GM10248 (cell line): ENCODE measurements around the gene DUOXA1.

Experiments
- CTCF ChIA-PET: fragments of 300-600 bp; sonication (Branson Sonifier 250); formaldehyde crosslinking; extraction: SDS; loops from one replicate; lab custom pipeline; 2021; ENCODE audit warnings: antibody characterized with exemption; lab: Yijun Ruan, JAX
- POLR2A ChIA-PET: fragments of 350-650 bp; sonication (Branson Sonifier 250); formaldehyde crosslinking; extraction: SDS; loops from one replicate; lab custom pipeline; 2020; ENCODE audit warnings: antibody characterized with exemption; lab: Yijun Ruan, JAX
- DNase-seq: peaks from one replicate; pipeline ENCODE4 v3.0.0; 2012; ENCODE audit errors: extremely low spot score
- TF ChIP-seq, protein P1 (sequence below): IDR thresholded peaks from 2 replicates; pipeline ENCODE4 v1.5.1; 2012; ENCODE audit warnings: mild to moderate bottlenecking, low read depth; ENCODE audit errors: extremely low read depth, missing control alignments, control extremely low read depth

DUOXA1 gene

DNA sequence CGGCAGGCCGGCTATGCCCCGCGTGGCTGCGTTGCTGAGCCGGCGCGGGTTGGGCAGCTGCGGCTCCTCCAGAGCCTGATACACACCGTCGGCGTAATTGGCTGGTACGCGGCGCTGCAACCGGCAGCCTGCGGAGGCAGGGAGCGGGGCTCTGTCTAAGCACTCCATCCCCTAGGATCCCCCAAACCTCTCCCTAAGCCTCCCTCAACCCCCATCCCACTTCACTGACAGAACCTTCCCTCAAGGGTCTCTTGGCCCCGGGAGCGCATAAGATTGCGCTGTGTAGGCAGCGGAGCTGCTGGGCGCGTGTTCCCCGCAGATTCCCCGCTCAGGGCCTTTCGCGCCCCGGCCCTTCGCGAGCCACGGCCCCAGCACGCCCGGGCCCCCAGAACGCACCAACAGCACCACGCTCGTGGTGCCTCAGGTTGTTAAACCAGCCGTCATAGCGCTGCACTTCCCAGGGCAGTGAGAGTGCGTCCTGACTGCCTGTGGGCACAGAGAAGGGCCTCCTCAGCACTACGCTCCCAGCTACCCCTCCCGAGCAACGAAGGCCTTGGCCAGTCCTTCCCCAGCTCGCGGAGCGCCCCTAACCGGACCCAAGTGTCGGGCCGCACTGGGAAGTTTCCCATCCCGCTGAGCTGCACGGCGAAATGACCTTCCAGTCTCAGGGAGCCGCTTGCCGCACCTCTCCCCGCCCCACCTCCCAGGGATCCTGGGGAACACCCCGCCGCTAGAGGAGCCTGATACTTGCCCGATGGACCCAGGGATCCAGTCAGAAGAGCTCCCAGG is 16.9 kb downstream of the DUOXA1 start:
- DNase-seq = no peak
- POLR2A ChIA-PET = no interaction called here
- TF ChIP-seq, protein P1, sequence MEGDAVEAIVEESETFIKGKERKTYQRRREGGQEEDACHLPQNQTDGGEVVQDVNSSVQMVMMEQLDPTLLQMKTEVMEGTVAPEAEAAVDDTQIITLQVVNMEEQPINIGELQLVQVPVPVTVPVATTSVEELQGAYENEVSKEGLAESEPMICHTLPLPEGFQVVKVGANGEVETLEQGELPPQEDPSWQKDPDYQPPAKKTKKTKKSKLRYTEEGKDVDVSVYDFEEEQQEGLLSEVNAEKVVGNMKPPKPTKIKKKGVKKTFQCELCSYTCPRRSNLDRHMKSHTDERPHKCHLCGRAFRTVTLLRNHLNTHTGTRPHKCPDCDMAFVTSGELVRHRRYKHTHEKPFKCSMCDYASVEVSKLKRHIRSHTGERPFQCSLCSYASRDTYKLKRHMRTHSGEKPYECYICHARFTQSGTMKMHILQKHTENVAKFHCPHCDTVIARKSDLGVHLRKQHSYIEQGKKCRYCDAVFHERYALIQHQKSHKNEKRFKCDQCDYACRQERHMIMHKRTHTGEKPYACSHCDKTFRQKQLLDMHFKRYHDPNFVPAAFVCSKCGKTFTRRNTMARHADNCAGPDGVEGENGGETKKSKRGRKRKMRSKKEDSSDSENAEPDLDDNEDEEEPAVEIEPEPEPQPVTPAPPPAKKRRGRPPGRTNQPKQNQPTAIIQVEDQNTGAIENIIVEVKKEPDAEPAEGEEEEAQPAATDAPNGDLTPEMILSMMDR = no peak
- CTCF ChIA-PET = interaction anchor here (1.2 to 2.1 kb wide), 3 partner anchors 8 to 14 kb away, joined by 4 to 7 read pairs (median 5); no protein-coding TSS in a partner anchor

DNA sequence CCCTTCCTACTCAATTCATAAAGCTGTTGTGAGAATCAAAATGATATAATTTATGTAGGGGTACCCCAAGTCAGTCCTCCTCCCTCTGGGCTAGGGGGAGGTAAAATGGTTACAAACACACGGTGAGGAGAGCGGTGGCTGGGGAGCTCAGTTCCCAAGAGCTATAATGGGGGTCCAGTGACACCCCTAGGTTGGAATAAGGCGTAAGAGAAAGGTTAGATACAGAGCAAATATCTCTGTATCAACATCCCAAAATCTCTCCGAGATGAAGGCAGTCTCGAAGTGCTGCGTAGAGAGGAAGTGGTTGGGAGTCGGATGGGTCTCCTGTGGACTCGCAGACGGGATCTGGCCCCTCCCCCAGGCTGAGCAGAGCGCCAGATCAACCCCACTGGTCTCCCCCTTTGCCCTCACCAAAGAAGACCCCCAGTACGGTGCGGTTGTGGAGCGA is 17.5 kb downstream of the DUOXA1 start:
- TF ChIP-seq, protein P1 = no peak
- CTCF ChIA-PET = interaction anchor here (1.2 to 2.1 kb wide), 3 partner anchors 9 to 15 kb away, joined by 4 to 7 read pairs (median 5); no protein-coding TSS in a partner anchor
- no peak for DNase-seq
- POLR2A ChIA-PET = interaction anchor here (0.6 kb wide), 1 partner anchor 43 kb away, joined by 6 read pairs; no protein-coding TSS in a partner anchor

DNA sequence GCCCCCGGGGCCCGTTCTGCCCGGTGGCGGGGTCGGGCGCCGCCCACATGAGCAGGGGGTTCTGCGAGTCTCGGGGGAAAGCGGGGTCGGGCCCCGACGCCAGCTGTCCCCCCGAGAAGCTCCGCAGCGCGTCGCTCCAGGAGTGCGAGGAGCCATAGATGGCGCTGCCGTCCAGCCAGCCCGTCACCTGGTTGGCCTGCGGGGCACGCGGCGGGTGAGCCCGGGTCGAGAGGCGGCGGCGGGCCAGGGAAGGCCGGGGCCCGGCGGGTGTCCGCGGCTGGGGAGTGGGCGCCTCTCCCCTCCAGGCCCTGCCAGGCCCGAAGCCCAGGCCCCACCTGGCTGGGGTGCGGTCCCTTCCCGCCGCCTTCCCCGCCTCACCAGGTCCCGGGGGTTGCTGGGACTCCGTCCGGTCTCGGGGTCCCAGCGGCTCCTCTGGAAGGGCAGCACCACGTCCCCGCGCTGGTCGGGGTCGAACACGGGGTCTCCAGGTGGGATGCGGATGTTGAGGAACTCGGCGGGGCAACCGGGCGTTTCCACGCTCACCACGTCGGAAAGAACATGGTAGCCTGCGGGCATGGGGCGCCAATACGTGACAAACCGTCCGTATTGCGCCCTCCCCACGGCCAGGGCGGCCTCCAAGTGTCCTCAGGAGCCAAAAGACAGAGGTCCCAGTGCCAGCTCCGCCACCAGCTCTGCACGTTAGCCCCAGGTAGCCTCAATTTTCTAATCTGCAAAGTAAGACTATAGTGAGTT is 18.1 kb downstream of the DUOXA1 start:
- no peak for DNase-seq
- ChIA-PET POLR2A (interaction anchor here (0.6 kb wide), 1 partner anchor 44 kb away, joined by 6 read pairs; no protein-coding TSS in a partner anchor), CTCF (interaction anchor here (1.2 to 2.1 kb wide), 2 partner anchors 9 to 10 kb away, joined by 5 to 7 read pairs; no protein-coding TSS in a partner anchor)
- TF ChIP-seq, protein P1 = no peak

DNA sequence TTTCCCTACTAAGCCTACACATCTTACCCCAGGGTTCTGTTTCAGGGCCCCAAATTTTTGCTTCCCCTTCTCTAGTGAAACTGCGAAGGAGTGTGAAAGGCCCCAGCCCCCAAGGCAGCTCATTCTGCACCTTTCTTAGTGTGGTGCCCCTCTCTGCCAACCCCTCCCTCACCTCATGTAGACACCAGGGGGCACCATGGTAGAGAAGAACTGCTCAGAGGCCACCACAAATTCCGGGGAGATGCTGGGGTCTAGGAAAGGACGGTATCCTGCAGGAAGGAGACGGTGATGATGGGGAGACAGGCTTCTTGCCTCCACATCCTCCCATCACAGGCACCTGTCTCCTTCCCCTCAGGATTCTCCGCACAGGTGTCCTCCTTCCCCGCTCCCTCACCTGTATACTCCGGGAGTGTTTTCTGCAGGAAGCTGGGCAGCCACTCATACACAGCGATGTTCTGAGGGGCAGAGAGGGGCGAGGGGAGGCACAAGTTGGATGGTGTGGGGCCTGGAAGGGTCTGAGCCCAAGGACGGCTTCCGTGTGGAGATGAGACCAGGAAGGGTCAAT is 19.3 kb downstream of the DUOXA1 start:
- TF ChIP-seq, protein P1 = no peak
- CTCF ChIA-PET = interaction anchor here (6.1 kb wide), 1 partner anchor 8 kb away, joined by 39 read pairs; no protein-coding TSS in a partner anchor

DNA sequence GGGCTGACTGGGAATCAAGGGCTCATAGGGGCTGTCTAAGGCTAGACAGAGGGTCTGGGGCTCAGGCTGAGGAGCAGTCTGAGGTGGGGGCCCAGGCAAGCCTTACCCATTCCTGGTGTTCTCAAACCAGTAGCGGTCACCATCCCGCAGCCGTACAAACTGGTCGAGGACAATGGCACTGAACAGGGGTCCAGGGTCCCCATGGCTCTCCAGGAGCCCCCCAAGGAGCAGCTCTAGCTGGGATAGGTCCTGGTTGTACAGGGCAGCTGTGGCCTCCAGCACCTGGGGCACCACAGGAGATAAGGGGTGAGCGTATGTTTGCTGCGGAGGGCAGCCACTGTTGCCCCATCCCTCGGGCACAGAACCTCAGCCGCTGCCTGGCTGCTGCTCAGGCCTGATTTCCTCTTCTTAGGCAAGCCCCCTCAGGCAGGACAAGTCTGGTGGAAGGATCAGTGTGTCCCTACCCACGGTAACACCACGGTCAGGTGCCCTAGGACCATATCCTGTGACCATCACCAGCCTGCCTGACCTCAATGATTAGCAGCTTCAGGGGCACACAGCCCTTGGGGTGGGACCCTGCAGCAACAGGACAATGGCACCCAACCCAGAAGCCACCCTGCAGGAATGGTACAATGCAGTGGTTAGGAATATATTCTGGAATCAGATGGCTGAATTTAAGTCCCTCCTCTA is 21.6 kb downstream of the DUOXA1 start:
- ChIA-PET CTCF (interaction anchor here (6.1 kb wide), 1 partner anchor 10 kb away, joined by 39 read pairs; no protein-coding TSS in a partner anchor), POLR2A (no interaction called here)
- DNase-seq = no peak
- TF ChIP-seq, protein P1 = no peak

More for the DNA sequence above, 19.3 kb downstream of the DUOXA1 start:
- POLR2A ChIA-PET = no interaction called here
- DNase-seq = no peak
